GM12878 (cell line): ENCODE data around the gene MGMT.

Experiments
- CREB1 ChIP-seq: IDR thresholded peaks from 2 replicates; pipeline ENCODE4 v1.6.1; 2012; ENCODE audit warnings: low read depth, mild to moderate bottlenecking, inconsistent platforms
- CTCF ChIP-seq, 3 experiments: IDR thresholded peaks in 2 of 3; conservative IDR thresholded peaks in 1 of 3; 2 replicates each; pipeline ENCODE4 v1.5.1; 2011; ENCODE audit warnings: low read depth in 3 of 3, low read length in 3 of 3, mild to moderate bottlenecking in 3 of 3, control low read depth in 2 of 3, moderate library complexity in 2 of 3, inconsistent platforms in 1 of 3, mixed read lengths in 1 of 3; ENCODE audit not compliant: control insufficient read depth in 2 of 3, insufficient read depth in 1 of 3; ENCODE audit errors: extremely low read depth in 1 of 3
- ESRRA ChIP-seq: IDR thresholded peaks from 2 replicates; pipeline ENCODE4 v1.6.1; 2012; ENCODE audit warnings: mild to moderate bottlenecking, low read length, improper control_type of control experiment
- GABPA ChIP-seq: IDR thresholded peaks from 2 replicates; pipeline ENCODE4 v1.6.1; 2014; ENCODE audit warnings: antibody characterized with exemption, low read depth, mild to moderate bottlenecking, inconsistent platforms
- JUND ChIP-seq: IDR thresholded peaks from 2 replicates; pipeline ENCODE4 v1.6.1; 2012; ENCODE audit warnings: low read depth, mild to moderate bottlenecking, low read length, improper control_type of control experiment, moderate library complexity
- MXI1 ChIP-seq: fragments of 150-350 bp; IDR thresholded peaks from 2 replicates; pipeline ENCODE4 v1.6.1; 2011; ENCODE audit warnings: low read depth, mild to moderate bottlenecking, inconsistent platforms, low read length, improper control_type of control experiment
- NR2C1 ChIP-seq: fragments of 450-650 bp; IDR thresholded peaks from 2 replicates; pipeline ENCODE4 v1.6.1; 2017; ENCODE audit warnings: antibody characterized with exemption, mild to moderate bottlenecking, moderate library complexity
- PBX3 ChIP-seq: IDR thresholded peaks from 2 replicates; pipeline ENCODE4 v1.6.1; 2011; ENCODE audit warnings: mild to moderate bottlenecking, low read depth, low read length, moderate library complexity; ENCODE audit not compliant: insufficient replicate concordance
- POLR2AphosphoS2 ChIP-seq: IDR thresholded peaks from 2 replicates; pipeline ENCODE4 v1.6.1; 2011; ENCODE audit warnings: low read depth, mild to moderate bottlenecking, low read length, improper control_type of control experiment, moderate library complexity
- SMARCA5 ChIP-seq: fragments of 450-650 bp; IDR thresholded peaks from 2 replicates; pipeline ENCODE4 v1.6.1; 2017; ENCODE audit warnings: mild to moderate bottlenecking
- SMC3 ChIP-seq: IDR thresholded peaks from 2 replicates; pipeline ENCODE4 v1.6.1; 2011; ENCODE audit warnings: low read length, improper control_type of control experiment, borderline replicate concordance
- SPI1 ChIP-seq: IDR thresholded peaks from 2 replicates; pipeline ENCODE4 v1.6.1; 2011; ENCODE audit warnings: low read depth, mild to moderate bottlenecking, low read length, moderate library complexity, borderline replicate concordance; ENCODE audit not compliant: insufficient read depth

- TF ChIP-seq CTCF (IDR thresholded peaks at IDR 0.05 in 2 of 3, conservative IDR thresholded peaks at IDR 0.05 in 1 of 3; ENCODE audit: control insufficient read depth in 2 of 3, extremely low read depth in 1 of 3, insufficient read depth in 1 of 3, low read depth in 3 of 3, low read length in 3 of 3) (no peak), SMARCA5 (no peak), SPI1 (no peak), PBX3 (no peak), MXI1 (no peak), POLR2AphosphoS2 (no peak), SMC3 (no peak), JUND (no peak), ESRRA (no peak), NR2C1 (no peak), CREB1 (no peak), GABPA (no peak)
These were observed 302.5 kb downstream of the MGMT start for GRCh38 chr10:129769381-129770116.
